DND-41 (cell line): ENCODE results near the gene MRAP.

Experiments
- ATAC-seq: fragments of 200-7000 bp; cut with Tn5 transposase; 3 replicates; pipeline ENCODE4 v1.9.1; 2021; ENCODE audit warnings: low read depth; ENCODE audit not compliant: insufficient read depth
- DNase-seq: peaks from one replicate; pipeline ENCODE4 v3.0.0-alpha.2; 2020
- H2AFZ ChIP-seq: 2 replicates; pipeline ENCODE4 v1.6.0; 2012; ENCODE audit warnings: low read depth, low read length
- H3K27ac ChIP-seq: 2 replicates; pipeline ENCODE4 v1.5.1; 2012; ENCODE audit warnings: low read length, inconsistent platforms
- H3K27me3 ChIP-seq: fragments of 200-600 bp; sonication (generic); 2 replicates; pipeline ENCODE4 v1.6.0; 2012; ENCODE audit warnings: low read length, mild to moderate bottlenecking, inconsistent platforms; ENCODE audit not compliant: insufficient read depth, poor library complexity
- H3K36me3 ChIP-seq: 2 replicates; pipeline ENCODE4 v1.5.1; 2012; ENCODE audit warnings: low read length, inconsistent platforms; ENCODE audit not compliant: insufficient read depth
- H3K4me1 ChIP-seq: 2 replicates; pipeline ENCODE4 v1.5.1; 2012; ENCODE audit warnings: mild to moderate bottlenecking, low read length; ENCODE audit not compliant: insufficient read depth
- H3K4me2 ChIP-seq: 2 replicates; pipeline ENCODE4 v1.6.0; 2012; ENCODE audit warnings: mild to moderate bottlenecking, moderate library complexity, low read length, inconsistent platforms; ENCODE audit not compliant: insufficient read depth
- H3K4me3 ChIP-seq, 2 experiments: fragments of 200-600 bp in 1 of 2; shearing (Covaris generic) in 1 of 2; 2 replicates each; pipeline ENCODE4 v1.5.1; 2012 to 2016; ENCODE audit warnings: inconsistent platforms in 2 of 2, low read length in 2 of 2, mild to moderate bottlenecking in 2 of 2, low read depth in 1 of 2, moderate library complexity in 1 of 2
- H3K79me2 ChIP-seq: 2 replicates; pipeline ENCODE4 v1.6.0; 2012; ENCODE audit warnings: low read length, inconsistent platforms; ENCODE audit not compliant: insufficient read depth
- H3K9ac ChIP-seq: 2 replicates; pipeline ENCODE4 v1.6.0; 2012; ENCODE audit warnings: low read depth, mild to moderate bottlenecking, inconsistent platforms, low read length, moderate library complexity
- H3K9me3 ChIP-seq: 2 replicates; pipeline ENCODE4 v1.5.1; 2012; ENCODE audit warnings: low read length, moderate library complexity, mild to moderate bottlenecking, inconsistent platforms; ENCODE audit not compliant: insufficient read depth, severe bottlenecking
- H4K20me1 ChIP-seq: 2 replicates; pipeline ENCODE4 v1.6.0; 2012; ENCODE audit warnings: low read length; ENCODE audit not compliant: insufficient read depth
- CTCF ChIP-seq: IDR thresholded peaks from 2 replicates; pipeline ENCODE4 v1.5.1; 2012; ENCODE audit warnings: borderline replicate concordance, low read length, moderate library complexity, mild to moderate bottlenecking; ENCODE audit not compliant: poor library complexity, severe bottlenecking; ENCODE audit errors: extremely low read depth
- EZH2 ChIP-seq: IDR thresholded peaks from 3 replicates; pipeline ENCODE4 v1.6.1; 2012; ENCODE audit warnings: borderline replicate concordance, low read depth, mild to moderate bottlenecking, moderate library complexity, low read length, inconsistent platforms; ENCODE audit not compliant: severe bottlenecking

MRAP gene

GRCh38 chr21:32333953-32334673 lies 35.5 kb downstream of the MRAP start:
- H3K4me2 ChIP-seq: no peak overlapping the region
- TF ChIP-seq CTCF (no peak), EZH2 (no peak)
- no peak overlapping the region for H2AFZ ChIP-seq
- H3K9me3 ChIP-seq: no peaks in the 10 kb centered on the region
- no peak overlapping the region for H3K4me3 ChIP-seq
- 0 out of 2 replicates have a peak, but pooled peaks cover 5% of the 10 kb centered on the region for H4K20me1 ChIP-seq
- no peaks in the 10 kb centered on the region for H3K27me3 ChIP-seq
- no peaks in the 10 kb centered on the region for H3K4me1 ChIP-seq
- no peaks in the 10 kb centered on the region for H3K79me2 ChIP-seq
- H3K36me3 ChIP-seq: peaks cover 94% of the 10 kb centered on the region
- no peak overlapping the region for H3K9ac ChIP-seq
- ATAC-seq (no peak), DNase-seq (no peak)
- H3K27ac ChIP-seq: no peak overlapping the region

- no peak for DNase-seq
- ATAC-seq: no peak
- TF ChIP-seq EZH2: no peak
- TF ChIP-seq CTCF: no peak
- H3K4me1 ChIP-seq: no peaks in the 10 kb centered on the region
- H2AFZ ChIP-seq: no peak overlapping the region
- no peaks in the 10 kb centered on the region for H3K27me3 ChIP-seq
- H3K9ac ChIP-seq: no peak overlapping the region
- no peaks in the 10 kb centered on the region for H3K79me2 ChIP-seq
- no peaks in the 10 kb centered on the region for H3K9me3 ChIP-seq
- 0 out of 2 replicates have a peak, but pooled peaks cover 5% of the 10 kb centered on the region for H4K20me1 ChIP-seq
- H3K27ac ChIP-seq: no peak overlapping the region
- H3K4me2 ChIP-seq: no peak overlapping the region
- no peak overlapping the region for H3K4me3 ChIP-seq
- H3K36me3 ChIP-seq: peaks cover 91% of the 10 kb centered on the region
Measured at GRCh38 chr21:32334980-32335531, 36.4 kb downstream of the MRAP start.

- TF ChIP-seq CTCF (no peak), EZH2 (no peak)
- Histone ChIP-seq H3K9ac (no peak overlapping the region), H3K4me2 (no peak overlapping the region), H3K27me3 (no peaks in the 10 kb centered on the region), H3K27ac (no peak overlapping the region), H3K4me1 (no peaks in the 10 kb centered on the region), H3K4me3 (no peak overlapping the region), H3K9me3 (no peaks in the 10 kb centered on the region), H3K36me3 (peaks cover 93% of the 10 kb centered on the region), H4K20me1 (0 out of 2 replicates have a peak, but pooled peaks cover 5% of the 10 kb centered on the region), H2AFZ (no peak overlapping the region), H3K79me2 (no peaks in the 10 kb centered on the region)
- DNase-seq (no peak), ATAC-seq (no peak)
Measured at GRCh38 chr21:32335601-32336575, 37.2 kb downstream of the MRAP start.
